PC-9 (cell line): Measurements from ENCODE around the gene NME7.

Source experiments
- CTCF ChIP-seq: fragments of 200-600 bp; sonication (generic); conservative IDR thresholded peaks from 2 replicates; pipeline ENCODE4 v1.6.1; 2017; ENCODE audit warnings: mixed run types, antibody characterized with exemption, mild to moderate bottlenecking, moderate library complexity
- EZH2 ChIP-seq: fragments of 200-600 bp; sonication (generic); IDR thresholded peaks from 2 replicates; pipeline ENCODE4 v1.8.0; 2017; ENCODE audit warnings: antibody characterized with exemption, low read depth

GRCh38 chr1:169347688-169348382 is 19.8 kb downstream of the NME7 start:
- TF ChIP-seq CTCF, result no peak
- TF ChIP-seq EZH2, result no peak
